GM08714 (cell line): Measurements from ENCODE around the gene BRD3OS.

Source experiments
- H3K4me3 ChIP-seq: fragments of 200-500 bp; sonication (Bioruptor generic); 2 replicates; pipeline ENCODE4 v1.5.1; 2014; ENCODE audit warnings: mild to moderate bottlenecking, low read length, inconsistent platforms
- ZNF274 ChIP-seq: IDR thresholded peaks from 2 replicates; pipeline ENCODE4 v1.6.1; 2012; ENCODE audit warnings: mild to moderate bottlenecking, low read depth, low read length

The BRD3OS gene

DNA sequence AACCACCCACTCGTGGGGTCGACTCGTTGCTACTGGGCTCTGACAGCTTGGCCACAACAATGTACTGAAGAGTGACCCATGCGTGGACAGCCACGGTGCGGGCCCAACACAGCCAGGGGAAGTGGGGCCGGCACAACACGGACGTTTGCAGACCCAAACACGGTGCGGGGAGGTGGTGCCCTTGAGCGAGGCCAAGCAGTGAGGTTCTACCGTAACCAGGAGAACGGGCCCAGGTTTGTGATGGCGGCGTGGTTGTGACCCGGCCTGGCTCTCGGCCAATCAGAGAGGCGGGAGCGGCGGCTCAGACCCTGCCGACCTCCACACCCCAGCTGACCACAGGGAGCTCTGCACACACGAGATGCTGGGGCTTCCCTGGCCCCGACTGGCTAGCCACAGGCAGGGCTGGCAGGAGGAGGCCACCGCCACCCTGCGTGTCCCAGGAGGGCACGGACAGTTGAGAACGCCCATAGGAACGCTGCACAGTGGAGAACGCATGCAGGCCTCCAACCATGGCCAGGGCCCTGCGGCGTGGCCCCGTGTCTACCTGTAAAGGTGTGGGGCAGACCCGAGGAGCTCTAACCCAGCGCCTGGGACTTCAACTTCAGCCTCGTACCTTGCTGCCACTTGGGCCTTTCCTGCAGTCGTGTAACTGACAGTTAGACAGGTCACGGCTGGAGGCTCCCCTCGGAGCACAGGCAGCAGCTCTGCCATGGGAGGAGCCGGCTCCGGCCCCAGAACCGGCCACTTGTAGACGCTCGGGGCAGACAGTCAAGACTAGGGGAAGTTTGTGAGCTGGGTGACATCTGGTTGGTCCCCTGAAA lies 28.9 kb downstream of the BRD3OS start:
- H3K4me3 ChIP-seq = no peak overlapping the region
- no peak for TF ChIP-seq ZNF274

DNA sequence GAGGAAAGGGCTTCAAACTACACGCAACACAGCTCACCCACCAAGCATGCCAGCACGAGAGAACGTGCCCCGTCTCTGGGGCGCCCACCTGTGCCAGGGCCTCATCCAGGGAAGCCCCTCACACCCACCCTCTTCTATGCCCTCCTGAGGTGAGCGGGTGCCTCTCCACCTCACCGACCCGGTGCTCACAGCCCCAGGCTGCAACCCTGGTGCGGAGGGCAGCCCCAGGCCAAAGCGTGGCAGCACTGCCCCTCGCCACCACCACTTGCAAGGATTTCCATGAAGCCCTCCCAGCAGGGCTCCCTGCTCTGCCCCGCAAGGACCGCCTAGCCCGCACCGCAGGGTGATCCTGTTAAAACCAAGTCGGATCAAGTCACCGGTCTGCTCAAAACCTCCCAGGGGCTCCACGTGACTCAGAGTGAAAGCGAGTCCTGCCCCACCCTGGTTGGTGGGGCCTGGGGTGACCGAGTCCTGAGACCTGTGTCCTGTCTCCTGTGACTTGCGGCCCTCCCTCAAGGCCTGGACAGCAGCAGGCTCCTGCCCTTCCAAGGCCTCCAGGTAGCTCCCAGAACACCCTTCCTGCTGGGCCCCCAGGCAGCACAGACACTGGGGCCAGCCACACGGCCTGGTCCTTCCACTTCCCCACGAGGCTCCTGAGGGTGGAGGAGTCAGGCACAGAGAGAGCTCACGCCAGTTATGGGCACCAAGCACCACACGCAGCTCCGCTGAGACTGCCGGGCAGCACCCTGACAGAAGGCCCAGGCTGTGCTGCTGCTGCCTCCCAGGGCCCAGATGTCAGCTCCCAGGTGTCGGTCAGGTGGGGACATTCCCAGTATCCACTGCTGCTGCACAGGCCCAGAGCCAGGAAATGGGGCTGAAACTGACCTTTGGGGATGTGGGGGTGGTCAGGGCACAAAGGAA lies 29.9 kb downstream of the BRD3OS start:
- TF ChIP-seq ZNF274 = no peak

DNA sequence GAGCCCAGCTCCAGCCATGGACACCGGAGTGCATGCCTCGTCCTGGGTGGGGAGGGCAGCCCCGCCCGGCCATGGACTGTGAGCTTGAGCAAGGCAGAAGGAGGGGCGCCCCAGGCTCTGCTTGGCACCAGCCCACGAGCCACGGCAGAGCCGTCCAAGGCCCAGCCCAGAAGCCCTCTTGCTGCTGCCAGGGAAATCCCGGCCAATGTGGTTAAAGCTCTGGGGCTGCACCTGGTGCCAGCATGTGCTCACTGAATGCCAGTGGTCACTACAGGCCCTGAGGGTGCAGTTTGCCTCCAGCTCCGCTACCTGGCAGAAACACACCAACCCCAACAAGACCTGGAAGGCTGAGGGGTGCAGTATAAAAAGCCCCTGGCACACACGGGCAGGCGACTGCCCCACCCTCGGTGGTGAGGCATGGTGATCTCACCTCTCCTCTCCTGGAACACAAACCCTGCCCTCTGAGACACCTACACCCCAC lies 30.7 kb downstream of the BRD3OS start:
- H3K4me3 ChIP-seq = no peak overlapping the region
- TF ChIP-seq ZNF274 = no peak

More for the DNA sequence above, 29.9 kb downstream of the BRD3OS start:
- H3K4me3 ChIP-seq = no peak overlapping the region

DNA sequence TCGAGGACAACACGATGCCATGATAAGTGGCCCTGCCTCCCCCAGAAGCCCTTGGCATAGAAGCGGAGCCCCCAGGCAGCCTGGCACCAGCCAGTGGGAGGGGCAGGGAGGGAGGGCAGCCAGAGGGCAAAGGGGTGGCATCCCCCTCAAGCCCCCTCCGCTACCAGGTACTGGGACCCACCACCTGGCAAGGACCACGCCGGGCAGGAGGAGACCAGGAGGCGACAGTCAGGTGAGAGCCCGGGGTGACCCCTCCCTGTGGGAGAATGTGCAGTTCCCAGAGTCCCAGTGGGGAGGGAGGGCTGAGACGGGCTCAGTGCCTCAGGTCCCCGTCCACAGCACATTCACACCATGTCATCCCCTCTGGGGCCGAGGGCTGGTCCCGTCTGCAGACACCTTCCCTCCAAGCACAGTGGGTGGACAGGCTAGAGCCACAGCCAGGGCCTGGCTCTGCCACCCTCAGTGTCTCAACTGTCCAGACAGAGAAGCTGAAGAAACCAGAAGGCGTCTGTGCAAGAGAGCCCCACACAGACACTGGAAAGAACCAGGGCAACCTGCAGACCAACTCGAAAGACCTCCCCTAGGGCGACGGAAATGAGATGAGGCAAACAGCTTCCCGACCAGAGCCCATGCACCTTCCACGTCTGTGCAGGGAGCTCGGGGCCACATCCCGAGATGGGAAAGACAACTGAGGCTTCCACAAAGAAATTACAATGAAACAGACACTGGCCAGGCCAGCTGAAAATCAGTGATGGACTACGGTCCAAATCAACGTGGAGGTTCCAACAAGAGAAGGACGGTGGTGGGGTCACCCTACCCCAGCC lies 31.4 kb downstream of the BRD3OS start:
- no peak overlapping the region for H3K4me3 ChIP-seq
- no peak for TF ChIP-seq ZNF274

DNA sequence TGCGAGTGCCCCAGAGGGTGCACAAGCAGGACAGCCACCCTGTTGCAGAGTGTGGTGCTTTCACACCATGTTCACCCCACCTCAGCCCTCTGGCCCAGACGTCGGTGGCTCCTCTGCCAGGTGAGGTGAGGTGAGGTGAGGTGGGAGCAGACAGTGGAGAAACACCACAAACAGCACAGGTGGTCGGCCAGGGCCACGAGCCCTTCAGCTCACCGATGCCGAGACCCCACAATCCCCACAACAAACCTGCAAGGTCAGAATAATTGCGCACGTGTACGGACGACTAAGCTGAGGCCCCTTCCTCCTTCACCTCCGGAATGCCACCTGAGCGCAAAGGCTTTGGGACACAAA lies 32.0 kb downstream of the BRD3OS start:
- no peak overlapping the region for H3K4me3 ChIP-seq
- no peak for TF ChIP-seq ZNF274

DNA sequence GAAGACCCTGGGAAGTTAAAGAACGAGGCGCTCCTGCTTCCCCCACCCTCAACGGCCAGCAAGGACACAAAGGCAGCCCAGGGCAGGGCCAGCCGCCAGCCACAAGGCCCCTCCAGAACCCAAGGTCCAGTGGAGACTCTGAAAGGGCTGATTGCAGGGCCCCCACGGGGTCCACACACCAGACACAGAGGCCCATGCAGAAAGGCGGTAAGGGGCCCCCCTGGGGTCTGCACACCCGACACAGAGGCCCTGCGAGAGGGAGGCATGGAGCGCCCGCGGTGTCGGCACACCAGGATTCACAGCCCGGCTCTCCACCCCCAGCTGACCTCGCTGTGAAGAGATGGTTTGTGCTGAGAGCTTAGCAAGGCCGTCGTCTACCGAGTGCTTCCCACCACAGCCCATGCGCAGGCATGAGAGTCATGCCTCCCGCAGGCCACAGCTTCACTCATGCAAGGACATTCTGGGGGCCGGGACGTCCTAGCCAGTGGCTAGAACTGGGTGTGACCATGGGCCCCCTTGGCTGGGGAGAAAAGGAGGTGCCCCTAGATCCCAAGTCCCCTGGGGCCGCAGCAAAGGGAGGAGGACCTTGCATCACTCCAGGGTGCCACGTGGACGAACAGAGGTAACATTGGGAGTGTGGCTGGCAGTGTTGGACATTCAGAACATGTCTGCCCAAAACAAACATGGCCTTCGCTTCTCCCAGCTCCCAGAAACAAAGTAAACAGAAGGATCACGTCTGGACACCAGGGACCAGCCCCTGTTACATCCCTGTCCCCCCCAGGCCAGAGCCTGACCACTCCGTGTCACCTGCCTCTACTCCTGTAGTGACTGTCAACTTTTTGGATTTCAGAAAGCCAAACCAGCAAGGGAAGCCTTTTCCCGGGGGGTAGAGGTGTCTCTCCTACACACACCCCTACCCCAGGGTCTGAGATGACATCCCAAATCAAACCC lies 32.7 kb downstream of the BRD3OS start:
- no peak for TF ChIP-seq ZNF274

DNA sequence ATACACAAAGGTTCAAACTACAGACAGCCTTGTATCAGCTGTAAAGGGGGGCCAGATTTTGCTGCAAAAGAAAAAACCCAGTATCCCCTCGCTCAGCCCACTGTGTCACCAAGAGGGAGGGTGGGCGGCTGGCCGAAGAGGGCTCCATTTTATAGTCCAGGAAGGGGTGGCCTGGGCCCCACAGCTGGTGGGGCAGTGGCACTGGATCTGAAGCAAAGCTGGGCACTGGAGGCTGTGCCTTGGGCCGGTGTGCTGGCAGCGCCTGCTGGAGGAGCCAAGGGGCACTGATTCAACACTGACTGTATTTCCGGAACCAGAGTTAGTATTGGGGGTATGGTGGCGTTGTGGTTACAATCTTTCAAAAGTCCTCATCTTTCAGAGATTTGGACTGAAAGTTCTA lies 33.4 kb downstream of the BRD3OS start:
- TF ChIP-seq ZNF274 = no peak
- no peak overlapping the region for H3K4me3 ChIP-seq

More for the DNA sequence above, 32.7 kb downstream of the BRD3OS start:
- no peak overlapping the region for H3K4me3 ChIP-seq

DNA sequence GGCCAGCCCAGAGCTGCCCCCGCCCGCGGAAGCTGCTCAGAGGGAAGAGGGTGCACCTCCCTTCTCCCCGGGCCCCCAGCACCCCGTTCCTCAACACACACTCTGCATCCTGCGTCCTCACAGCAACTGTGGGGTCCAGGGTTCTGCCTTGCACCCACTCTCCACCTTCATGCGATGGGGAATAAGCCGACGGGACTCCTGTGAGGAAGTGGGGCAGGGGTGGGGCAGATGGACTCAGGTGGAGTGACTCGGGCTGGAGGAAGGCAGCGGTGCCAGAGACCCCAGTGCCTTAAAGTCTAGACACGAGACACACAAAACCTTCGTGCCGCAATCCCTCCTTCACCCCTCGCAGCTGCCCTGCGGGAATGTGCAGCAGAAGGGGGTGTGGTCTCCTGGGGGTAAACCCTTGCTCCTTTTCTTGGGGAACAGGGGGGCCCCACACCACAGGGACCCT lies 33.9 kb downstream of the BRD3OS start:
- no peak for TF ChIP-seq ZNF274
- no peak overlapping the region for H3K4me3 ChIP-seq

DNA sequence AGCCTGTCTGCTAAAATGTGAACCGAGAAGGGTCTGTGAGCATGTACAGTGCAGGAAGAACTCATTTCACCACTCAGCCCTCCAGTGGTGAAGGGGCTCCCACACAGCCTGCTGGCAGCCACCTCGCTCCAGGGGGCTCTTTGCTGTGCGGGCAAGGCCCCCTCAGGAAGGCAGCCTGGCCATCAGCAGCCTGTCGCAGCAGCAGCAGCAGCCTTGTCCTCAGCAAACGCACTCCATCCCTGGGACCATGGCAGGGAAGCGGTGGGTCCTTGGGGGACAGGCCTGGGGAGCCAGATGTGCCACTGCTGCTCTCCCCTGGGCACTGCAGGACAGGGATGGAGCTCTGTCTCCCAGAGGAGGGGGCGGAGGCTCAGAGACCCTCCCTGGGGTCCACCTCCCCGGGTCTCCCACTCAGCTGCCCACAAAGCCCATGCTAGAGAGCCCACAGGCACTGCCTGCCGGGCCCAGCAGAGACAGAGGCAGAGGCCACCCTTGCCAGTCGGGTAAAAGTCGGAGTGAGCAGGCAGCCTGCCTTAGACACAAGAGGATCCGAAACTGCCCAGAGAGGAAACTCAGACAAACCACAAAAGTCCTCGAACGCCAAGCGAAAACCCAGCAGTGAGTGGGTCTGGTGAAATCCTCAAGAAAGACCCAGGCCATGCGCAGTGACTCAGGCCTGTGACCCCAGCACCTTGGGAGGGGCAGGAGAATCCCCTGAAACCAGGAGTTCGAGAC lies 34.5 kb downstream of the BRD3OS start:
- no peak for TF ChIP-seq ZNF274
- no peak overlapping the region for H3K4me3 ChIP-seq

DNA sequence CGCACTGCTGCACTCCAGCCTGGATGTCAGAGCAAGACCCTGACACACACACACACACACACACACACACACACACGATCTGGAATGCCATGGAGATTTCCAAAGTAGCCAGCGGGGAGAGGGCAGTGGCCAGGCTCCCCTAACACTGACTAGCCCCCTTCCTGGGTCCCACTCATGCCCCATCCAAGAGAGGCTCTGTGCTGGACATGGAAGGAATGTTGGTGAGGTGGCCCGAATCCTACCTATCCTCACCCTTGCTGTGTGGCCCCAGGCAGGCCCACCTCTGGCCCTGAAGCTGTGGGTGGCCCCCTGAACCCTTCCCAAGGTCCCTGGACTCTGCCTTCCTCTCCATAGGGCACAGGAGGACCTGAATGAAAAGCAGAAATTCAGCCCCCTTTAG lies 35.3 kb downstream of the BRD3OS start:
- no peak for TF ChIP-seq ZNF274

DNA sequence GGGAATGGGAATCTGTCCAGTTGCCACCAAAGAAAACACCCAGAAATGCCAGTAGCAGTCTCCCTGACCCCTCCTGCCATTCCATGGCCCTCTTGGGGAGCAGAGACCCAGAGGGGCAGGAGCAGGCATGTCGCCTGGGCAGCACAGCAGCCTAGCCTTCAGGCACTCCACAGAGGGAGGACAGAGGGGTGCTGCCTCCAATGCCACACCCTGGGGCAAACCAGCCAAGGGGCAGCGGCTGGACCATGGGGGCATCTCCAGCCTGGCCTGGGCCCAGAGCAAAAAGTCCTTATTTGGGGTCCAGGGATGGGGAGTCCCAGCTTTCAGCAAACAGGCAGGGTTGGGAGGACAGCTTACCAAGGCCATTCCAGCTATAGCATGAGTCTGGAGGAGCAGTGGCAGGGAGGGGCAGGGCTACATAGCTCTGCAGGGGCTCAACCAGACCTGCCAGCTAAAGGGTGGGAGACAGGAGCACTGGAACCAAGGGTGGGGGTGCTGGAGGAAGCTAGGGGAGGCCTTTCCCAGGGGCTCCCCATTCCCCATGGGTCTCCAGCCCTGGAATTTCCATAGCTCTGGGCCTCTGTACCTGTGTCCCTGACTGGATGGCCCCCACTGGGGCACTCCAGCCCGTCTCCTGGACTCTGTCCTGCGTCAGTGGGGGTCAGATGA lies 35.9 kb downstream of the BRD3OS start:
- H3K4me3 ChIP-seq = no peak overlapping the region
- TF ChIP-seq ZNF274 = no peak

More for the DNA sequence above, 35.3 kb downstream of the BRD3OS start:
- no peak overlapping the region for H3K4me3 ChIP-seq
